Right ventricle myocardium inferior (tissue), 1 donor: Measurements from ENCODE around the gene SPOPL. TPM values are rescaled to one million over a fixed set of nuclear protein-coding genes. Genes with fewer than 3 reads are reported as not detected.
"Not testable (repeated sequence)": the region's sequence is repeated elsewhere in the genome, so short reads cannot be mapped to it uniquely, and the experiment has no call there.

Experiments used
- ATAC-seq: fragments of 200-7000 bp; cut with Tn5 transposase; one replicate; pipeline ENCODE4 v1.9.1; 2020; ENCODE audit warnings: mild to moderate bottlenecking, moderate library complexity
- DNase-seq: peaks from one replicate; pipeline ENCODE4 v3.0.0; 2021; ENCODE audit errors: missing footprints
- intact Hi-C: fragments of 100-400 bp; cut with DNase I; formaldehyde crosslinking; loops from one replicate; pipeline ENCODE4 v1.11.0; 2022
- long read RNA-seq: library from polyadenylated mRNA; unstranded; transcript quantifications from one replicate; pipeline ENCODE4 v2.0.0, GENCODE V29; 2021
- total RNA-seq: library from RNA; stranded (reverse); fragmentation: NEBNext Ultra II Directional; extraction: Animal tissue kit (Norgen Biotek cat#: 25700); gene quantifications from one replicate; pipeline ENCODE4 v1.2.1, GENCODE V29; 2021
- donor health status: DM: no; HTN: yes; CAD: no; lungs with severe emphysema.

Gene SPOPL
- 14.1 TPM for total RNA-seq
- long read RNA-seq, full-length matches to known transcripts = 2 of 2 reads
- long read RNA-seq, partial matches to known transcripts = 0 of 2 reads
- long read RNA-seq, other reads (novel, unspliced or antisense) = 0 of 2 reads

DNA sequence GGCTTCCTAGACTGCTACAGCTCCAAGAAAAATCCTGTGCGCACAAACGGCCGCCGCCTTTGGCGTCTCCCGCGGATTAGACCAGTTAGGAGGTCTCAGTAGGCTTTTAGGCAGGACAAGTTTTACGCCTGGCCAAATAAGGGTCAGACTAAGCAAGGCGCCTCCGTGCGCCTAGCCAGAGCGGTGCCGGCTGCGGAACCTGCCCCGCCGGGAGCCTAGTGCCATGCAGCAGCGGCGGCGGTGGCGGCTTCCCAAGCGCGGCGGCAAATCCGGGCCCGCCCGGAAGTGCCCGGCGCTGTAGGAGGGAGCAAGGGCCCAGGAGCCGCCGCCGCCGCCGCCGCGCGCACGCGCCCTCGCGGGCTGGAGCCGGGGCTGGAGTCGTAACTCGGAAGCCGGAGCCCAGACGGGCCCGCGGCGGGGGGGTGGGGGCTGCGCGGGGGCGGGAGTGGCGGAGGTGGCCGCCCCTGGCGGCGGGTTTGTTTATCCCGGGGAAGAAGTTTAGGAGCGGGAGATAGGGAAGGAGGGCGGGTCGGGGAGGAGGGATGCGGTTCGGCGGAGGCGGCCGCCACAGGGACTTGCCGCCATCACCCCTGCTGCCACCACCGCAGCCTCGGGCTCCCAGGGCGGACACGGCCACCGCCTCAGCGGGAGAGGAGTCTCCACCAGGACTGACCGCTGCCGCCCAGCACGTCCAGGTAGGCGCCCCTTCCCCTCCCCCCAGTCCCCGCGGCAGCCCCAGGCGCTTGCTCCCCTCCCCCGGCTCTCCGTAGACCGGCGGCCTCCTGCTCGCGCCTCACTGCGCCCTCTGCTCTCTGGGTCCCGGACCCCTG, at the start of gene SPOPL:
TSS of gene SPOPL (plus strand) at position 346 of the 830 bp plus-strand sequence. CDS start 48,447 bp downstream, outside the sequence.
- intact Hi-C loops = loop anchor here (10.0 kb wide), 1 partner anchor 63 kb away; no protein-coding TSS in a partner anchor
- ATAC-seq (peak; percentile 99), DNase-seq (peak; percentile 97)

DNA sequence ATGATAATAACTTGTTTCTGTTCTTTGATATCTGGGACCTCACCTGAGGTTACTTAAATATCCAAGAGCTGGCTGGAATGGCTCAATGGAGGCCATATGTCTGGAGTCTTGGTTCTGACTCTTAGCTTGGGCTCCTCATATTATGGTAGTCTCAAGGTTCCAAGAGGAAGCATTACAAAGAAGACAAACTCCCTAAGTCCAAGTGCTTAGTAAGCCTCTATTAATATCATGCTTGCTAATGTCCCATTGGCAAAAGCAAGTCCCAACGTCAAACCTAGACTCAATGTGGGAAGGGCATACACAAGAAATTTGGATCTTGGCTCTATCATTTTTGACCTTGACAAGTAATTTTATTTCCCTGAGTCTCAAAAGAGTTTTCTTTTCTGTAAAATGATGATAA, 49.2 kb upstream of the SPOPL start:
- no peak for ATAC-seq
- DNase-seq = no peak
- intact Hi-C loops = no loop called here

DNA sequence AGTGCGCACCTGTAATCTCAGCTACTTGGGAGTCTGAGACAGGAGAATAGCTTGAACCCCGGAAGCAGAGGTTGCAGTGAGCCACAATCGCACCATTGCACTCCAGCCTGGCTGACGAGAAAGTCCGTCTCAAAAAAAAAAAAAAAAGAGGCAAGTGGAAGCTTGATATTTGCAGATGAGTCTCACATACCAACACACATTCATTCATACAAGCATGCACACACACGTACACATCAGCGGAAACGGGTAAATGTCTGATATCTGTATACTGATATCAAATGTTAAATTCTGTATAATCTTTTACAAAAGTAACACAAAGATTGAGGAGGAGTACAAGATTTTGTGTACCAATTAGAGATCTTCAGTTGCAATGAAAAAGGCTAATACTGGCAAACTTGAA, 47.8 kb upstream of the SPOPL start:
- intact Hi-C loops = no loop called here
- DNase-seq = no peak
- no peak for ATAC-seq

DNA sequence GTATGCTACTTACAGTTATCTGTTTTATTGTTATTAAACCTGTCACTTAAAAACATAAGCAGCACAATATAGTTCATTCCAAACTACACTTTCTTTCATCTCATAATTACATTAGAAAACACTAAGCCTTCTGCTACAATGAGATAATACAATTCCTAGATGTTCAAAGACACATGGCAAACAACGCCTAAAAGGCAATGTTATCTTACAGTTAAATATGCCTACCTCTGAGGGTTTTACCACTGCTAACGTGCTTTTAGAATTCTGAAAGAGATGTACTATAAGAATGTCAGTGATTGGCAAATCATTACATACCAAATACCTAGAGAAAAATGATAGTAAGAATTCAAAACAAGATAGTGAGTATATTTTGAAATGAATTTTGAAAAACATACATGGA, 46.8 kb upstream of the SPOPL start:
- no peak for DNase-seq
- intact Hi-C loops = no loop called here
- ATAC-seq = no peak

DNA sequence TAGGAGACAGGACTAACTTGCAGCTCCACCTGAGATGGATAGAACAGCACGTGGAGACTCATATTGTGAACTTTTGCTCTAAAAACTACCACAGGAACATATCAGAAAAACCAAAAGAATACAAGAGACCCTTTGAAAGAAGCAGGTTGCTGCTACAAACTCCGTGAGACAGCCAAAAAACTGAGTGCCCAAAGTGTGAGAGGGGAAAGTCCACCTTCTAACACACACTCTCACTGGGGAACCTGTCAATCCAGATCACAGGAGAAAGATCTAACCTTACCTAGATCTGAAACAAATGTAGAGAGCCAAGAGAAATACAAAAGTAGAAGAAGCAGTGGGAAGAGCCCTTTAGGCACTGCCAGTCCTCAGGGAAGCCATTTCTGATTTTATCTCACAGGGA, 46.3 kb upstream of the SPOPL start:
- ATAC-seq (no peak), DNase-seq (no peak)
- intact Hi-C loops = no loop called here

DNA sequence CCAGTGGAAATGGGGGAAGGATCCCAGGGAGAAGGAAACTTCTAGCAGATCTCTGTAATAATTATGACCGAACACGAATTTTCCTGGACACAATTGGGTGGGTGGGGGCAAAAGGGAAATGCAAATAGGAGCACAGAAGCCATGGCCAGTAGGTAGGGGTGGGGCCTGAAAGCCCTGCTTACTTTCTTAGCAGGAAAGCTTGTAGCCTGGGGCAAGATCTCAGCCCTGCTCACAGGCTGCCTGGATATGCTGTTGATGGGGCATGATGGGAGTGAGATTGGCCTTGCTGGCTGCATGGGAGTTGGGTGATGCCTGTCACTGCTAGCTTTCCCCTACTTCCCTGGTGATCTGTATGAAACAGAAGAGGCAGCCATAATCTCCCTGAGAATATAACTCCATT, 45.9 kb upstream of the SPOPL start:
- no peak for ATAC-seq

DNA sequence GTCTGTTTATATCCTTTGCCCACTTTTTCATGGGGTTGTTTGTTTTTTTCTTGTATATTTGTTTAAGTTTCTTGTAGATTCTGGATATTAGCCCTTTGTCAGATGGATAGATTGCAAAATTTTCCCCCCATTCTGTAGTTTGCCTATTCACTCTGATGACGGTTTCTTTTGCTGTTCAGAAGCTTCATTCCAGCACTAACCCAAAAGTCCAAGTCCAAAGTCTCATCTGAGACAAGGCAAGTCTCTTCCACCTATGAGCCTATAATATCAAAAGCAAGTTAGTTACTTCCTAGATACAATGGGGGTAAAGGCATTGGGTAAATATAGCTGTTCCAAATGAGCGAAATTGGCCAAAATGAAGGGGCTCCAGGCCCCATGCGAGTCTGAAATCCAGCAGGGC, 38.9 kb upstream of the SPOPL start:
- DNase-seq, intact Hi-C loops, ATAC-seq: not testable (repeated sequence)

More for the DNA sequence above, 45.9 kb upstream of the SPOPL start:
- intact Hi-C loops = no loop called here
- DNase-seq = no peak

DNA sequence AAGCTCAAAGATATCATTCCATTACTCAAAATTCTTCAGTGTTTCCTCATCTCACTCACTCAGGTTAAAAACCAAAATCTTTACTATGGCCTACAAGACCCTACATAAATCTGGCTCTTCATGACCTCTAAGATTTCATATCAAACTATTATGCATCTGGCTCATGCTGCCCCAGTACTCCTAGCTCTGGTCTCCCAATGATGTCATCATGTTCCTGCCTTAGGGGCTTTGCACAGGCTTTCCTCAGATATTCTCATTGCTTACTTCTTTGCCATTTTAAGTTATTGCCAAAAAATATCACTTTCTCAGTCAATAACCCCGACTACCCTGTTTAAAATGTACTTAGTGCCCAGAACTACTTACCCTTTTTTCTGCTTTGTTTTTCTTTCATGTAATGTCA, 33.0 kb upstream of the SPOPL start:
- ATAC-seq = no peak
- intact Hi-C loops = no loop called here
- DNase-seq = no peak

DNA sequence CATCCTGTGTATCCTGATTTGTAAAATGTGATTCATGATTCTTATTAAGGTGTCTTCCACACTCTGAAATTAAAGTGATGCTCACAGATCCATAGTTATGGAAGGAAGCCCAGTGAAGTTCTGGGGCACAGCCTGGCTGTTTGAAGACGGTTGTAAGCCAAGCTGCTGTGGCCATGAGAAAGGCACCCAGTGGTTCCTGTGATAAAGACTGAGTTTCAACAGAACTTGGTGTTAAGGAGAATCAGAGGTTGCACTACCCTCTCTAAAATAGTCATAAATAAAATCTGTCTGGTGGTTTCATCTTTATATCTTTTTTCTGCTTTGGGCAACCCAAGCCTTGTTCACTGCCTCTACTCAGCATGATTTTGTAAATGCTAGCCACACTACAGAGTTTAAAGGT, 32.2 kb upstream of the SPOPL start:
- intact Hi-C loops = no loop called here

DNA sequence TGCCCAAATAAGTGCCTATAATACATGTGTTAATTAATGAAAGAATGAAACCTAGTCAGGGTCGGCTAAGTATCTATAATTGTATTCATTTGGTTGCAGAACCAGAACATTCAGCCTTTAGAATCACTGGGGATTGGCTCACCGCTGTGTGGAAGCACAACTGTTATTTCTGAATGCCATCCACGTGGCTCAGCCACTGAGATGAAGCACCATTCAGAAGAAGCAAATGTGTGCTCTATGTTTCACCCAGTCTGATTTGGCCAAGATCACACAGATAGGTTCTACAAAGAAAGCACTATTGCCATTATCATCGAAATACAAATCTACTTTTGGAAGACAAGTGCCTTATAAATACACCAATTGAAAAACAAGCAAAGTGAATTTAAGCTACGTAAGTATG, 30.6 kb upstream of the SPOPL start:
- DNase-seq (no peak), ATAC-seq (no peak)
- intact Hi-C loops = no loop called here

More for the DNA sequence above, 32.2 kb upstream of the SPOPL start:
- DNase-seq (no peak), ATAC-seq (no peak)

DNA sequence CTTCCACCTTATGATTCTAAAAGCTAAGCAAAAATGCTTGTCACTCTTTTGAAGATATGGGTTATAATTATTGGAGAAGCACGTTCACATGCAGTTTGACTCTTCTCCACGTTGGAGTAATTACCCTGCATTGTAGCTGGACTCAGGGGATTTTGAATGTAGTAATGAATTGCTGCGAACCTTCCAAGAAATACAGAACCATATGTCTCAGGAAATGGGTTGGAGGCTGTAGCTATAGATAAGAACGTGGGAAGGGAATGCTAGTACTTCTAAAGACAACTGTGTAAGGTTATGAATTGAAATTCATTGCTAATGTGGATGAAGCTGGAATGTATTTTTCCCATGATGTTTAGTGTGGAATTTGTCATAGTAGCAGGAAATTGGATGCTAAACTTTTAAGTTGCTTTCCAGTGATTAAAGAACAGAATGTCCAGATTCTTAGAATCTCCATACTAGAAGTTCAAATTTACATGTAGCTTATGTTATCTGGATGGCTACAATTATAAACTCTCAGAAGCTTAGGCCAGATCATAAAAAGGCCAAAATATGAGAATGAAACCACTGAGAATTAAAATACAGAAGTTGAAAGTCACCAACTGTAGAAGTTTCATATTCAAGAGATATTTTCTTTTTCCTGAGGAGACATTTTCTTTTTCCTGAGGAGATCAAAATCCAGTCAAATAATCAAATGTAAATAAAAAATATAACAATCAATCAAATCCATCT, 27.3 kb upstream of the SPOPL start:
- ATAC-seq = no peak
- intact Hi-C loops = no loop called here
- no peak for DNase-seq

DNA sequence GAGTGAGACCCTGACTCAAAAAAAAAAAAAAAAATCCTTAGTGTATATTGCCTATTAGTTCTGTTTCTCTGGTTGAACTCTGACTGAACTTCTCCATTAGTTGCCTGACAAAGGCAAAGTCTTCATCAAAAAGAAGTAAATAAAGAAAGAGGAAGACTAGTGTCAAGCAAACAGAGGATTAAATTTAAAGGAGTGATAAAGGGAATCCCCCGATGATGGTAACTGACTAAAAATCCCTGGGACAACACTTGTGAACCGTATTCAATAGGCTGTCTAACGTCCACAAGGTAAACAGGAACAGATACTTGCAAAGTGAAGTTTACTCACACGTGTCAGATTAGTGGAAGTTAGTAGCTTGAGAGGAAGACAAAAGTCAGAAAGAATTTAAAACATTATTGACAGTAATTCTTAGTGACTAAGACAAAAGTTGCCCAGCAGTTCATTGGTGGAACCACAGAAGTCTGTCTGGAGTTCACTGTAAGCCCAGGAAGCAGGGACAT, 26.2 kb upstream of the SPOPL start:
- ATAC-seq = no peak
- DNase-seq = no peak
- intact Hi-C loops = no loop called here

DNA sequence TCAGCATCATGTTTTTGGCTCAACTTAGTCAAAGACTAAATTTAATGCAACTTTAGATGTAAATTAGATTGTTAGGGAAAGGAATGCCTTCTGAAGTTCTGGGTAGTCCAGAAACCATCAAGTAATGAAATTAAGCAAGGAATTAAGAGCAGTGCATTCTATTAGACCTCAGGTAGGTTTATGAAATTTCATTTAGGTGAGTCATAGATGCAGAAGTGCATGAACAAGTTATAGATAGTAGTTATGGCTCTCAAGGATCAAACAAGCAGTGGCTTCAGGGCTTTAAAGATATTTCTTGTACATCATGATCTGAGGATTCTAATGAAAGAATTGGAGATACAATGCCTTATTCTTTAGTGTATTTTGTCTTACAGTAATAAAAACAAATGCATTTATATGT, 25.4 kb upstream of the SPOPL start:
- DNase-seq = no peak
- intact Hi-C loops = no loop called here
- ATAC-seq = no peak

DNA sequence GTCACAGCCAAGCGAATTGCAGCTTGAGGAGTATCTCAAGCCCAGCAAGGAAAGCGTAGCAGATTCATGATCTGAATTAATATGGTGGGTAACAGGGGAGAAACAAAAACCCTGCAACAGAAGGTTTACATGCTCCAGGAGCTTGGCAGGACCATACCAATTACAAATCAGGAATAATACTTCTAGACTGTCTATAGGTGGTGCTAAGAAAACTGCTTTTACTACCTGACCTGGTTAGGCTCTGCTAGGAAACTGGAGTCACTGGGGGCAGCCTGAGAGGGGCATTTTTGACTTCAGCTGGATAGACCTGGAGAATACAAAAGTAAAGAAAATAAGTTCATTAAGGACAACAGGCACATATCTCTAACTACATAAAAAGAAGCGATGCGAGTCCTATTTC, 24.6 kb upstream of the SPOPL start:
- no peak for ATAC-seq
- no peak for DNase-seq
- intact Hi-C loops = no loop called here

DNA sequence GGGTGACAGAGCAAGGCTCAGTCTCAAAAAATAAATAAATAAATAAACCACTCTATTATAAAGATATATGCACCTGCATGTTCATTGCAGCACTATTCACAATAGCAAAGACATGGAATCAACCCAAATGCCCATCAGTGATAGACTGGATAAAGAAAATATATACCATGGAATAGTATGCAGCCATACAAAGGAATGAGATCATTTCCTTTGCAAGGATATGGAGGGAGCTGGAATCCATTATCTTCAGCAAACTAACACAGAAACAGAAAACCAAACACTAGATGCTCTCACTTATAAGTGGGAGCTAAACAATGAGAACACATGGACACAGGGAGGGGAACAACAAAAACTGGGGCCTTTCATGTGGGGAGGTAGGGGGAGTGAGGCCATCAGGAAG, 18.8 kb upstream of the SPOPL start:
- intact Hi-C loops, ATAC-seq, DNase-seq: not testable (repeated sequence)

DNA sequence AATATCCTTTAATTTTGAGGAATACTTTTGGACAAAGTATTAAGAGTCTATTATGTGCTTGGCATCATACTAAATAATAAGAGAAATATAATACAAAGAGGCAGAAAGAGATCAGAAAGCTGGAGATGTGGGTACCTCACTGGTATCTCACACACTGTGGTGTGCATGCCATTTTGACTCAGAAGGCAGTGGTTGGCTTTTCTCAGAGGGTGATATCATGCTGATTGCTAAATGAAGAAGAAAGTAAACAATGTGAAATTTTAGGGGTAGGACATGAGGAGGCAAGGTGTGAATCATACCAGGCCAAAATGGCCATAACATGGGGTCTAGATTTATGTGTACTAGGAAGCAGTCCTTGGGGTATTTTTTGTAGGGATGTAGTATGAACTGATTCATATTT, 16.6 kb upstream of the SPOPL start:
- DNase-seq (no peak), ATAC-seq (no peak)
- intact Hi-C loops = no loop called here

DNA sequence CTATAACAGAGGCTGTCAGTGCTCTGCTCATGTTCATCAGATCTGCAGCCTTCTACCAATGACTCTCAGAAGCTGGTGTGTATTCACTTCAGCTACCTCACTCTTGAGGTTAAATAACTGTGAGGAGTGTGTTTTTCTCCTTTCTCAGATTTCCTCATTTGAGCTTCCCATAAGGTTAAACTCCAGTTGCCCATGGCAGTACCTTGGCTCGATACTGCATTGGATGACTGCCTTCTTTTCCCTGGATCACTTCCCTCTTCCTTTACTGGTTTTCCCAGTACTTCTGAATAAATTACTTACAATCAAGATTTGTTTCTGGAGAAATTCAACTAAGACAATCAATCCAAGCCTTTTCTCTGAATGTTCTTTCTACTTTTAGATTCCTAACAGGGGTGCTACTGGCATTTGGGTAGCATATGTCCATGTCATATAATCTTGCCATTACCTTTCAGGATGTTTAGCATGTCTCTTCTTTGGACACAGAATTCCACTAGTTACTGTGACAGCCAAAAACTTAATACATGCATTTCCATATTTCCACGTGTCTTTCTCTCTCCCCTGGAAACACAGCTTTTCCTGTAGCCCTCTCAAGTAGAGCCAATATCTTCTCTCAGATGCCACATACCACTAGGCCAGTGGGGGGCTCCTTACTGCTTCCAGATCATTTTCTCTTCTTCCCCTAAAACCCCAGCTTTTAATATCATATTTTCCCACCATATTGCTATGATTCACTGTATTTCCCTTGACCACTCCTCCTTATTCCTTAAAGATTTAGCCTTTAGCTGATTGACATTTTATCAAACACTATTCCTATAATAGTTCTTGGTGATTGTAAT, 15.0 kb upstream of the SPOPL start:
- DNase-seq (no peak), ATAC-seq (peak; percentile 23)
- intact Hi-C loops = no loop called here

DNA sequence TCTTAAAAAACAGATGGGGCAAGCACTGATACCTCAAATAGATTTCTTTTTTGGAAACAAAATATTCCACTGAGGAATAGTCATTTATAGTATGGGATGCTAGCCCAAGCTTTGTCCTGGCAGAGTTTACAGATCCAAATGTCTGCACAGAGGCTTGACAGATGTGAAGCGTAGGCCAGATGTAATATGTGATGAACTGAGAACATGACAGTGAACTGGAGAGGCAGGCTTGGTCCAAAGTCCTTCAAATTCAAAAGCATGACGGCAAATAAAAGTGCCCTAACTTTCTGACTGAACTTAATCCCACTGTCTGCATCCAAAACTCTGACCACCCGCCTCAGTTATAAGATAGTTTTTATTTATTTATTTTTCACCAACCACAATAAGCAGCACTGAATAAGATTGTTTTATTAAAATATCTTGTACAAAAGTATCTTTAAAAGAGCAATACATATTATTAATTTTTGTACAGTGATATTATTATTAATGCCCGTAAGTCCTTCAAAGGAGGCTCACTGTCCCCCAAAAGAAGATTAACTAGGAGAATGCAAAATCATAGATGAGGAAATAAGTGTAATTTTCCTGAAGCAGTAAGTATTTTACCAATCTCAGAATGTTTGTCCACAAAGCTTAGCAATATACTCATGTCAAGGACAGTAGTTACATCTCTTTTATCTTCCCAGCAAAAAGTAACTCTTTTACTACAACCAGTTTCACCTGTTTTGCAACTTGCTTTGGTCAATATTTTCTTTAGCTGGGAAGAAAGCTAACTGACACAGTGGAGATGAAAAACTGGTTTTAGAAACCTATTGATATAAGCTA, 10.7 kb upstream of the SPOPL start:
- intact Hi-C loops = no loop called here
- DNase-seq = no peak

More for the DNA sequence above, 10.7 kb upstream of the SPOPL start:
- no peak for ATAC-seq
